ENCODE results near the gene MYL5. TPM values are rescaled to one million over a fixed set of nuclear protein-coding genes. Genes with fewer than 3 reads are reported as not detected.
A peak's percentile ranks its signal among the peaks of the same experiment; 100 is the strongest.
"Not testable (repeated sequence)": the region's sequence is repeated elsewhere in the genome, so short reads cannot be mapped to it uniquely, and the experiment has no call there.

MYL5 gene
- total RNA-seq, 2 donors from 2014 or later: 7.4 to 21.8 TPM

GRCh38 chr4:661881-662761 is 12.2 kb upstream of the MYL5 start:
- ATAC-seq: no peak
- no peak for DNase-seq (ENCODE audit: low spot score in 2 of 2)
- Mint-ChIP-seq H3K27ac (peak overlapping the region; percentile 36 to 87), H3K9me3 (peaks cover 5 to 13% of the 10 kb centered on the region in 2 donors), H3K36me3 (peaks cover 6 to 15% of the 10 kb centered on the region in 2 donors)

DNA sequence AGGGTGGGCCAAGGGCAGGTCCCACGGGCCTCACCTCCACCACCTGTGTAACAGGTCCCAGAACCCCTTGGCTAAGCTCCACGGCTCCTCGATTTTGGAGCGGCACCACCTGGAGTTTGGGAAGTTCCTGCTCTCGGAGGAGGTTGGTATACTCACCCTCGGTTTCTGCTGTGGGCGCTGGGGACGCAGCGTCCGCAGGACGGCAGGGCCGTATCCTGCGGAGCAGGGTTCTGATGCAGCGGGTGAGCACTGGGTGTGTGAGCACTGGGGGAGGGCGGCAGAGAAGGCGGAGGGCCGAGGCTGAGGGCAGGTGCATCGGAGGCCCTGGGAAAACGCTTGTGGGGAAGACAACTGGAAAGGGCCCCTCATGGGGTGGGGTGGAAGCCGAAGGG is 11.3 kb upstream of the MYL5 start:
- ATAC-seq: peak in 1 of 2 donors; percentile 7
- Mint-ChIP-seq H3K9me3 (peaks cover 5 to 13% of the 10 kb centered on the region in 2 donors), H3K36me3 (peaks cover 6 to 15% of the 10 kb centered on the region in 2 donors), H3K27ac (peak overlapping the region; percentile 87 to 93)
- no peak for DNase-seq (ENCODE audit: low spot score in 2 of 2)

DNA sequence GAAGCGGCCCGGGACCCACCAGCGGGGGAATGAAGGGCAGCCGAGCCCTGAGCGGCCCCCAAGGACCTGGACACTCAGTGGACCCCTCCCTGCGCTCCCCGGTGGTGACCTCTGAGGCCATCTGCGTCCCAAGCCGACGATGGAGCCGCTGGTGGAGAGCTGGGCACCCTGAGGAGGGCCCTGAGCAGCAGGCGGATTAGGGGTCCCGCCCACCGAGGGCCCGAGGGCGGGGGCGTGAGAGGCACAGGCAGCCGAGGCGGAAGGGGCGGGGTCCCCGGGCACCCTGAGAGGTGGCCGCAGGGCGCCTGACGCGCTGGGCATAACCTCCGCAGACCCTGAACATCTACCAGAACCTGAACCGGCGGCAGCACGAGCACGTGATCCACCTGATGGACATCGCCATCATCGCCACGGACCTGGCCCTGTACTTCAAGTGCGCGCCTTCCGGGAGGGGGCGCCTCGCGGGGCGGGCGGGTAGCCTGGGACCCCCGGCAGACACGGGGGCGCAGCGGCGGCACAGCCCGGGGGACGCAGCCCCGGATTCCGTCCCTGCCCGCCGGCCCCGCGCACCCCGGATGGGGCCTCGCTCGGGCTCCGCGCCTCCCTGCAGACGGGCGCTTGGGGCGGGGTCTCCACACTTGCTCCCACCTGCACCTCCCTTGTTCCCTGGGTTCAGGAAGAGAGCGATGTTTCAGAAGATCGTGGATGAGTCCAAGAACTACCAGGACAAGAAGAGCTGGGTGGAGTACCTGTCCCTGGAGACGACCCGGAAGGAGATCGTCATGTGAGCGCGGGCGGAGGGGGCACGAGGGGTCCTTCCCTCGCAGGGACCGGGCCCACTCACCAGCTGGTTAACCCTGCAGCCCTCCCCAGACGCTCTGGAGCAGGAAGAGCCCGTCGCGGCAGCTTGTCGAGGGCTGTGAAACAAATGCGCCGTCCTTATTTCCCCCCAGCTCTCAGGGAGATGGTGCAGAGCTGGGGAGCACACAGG is 10.6 kb upstream of the MYL5 start:
- H3K27ac Mint-ChIP-seq: peak overlapping the region; percentile 87 to 90
- ATAC-seq: peak; percentile 74 to 85

GRCh38 chr4:664713-665231 is 9.6 kb upstream of the MYL5 start:
- Mint-ChIP-seq H3K27ac (peak overlapping the region; percentile 87 to 90), H3K9me3 (peaks cover 5 to 12% of the 10 kb centered on the region in 2 donors), H3K36me3 (peaks cover 6 to 14% of the 10 kb centered on the region in 2 donors)
- ATAC-seq (no peak), DNase-seq (ENCODE audit: low spot score in 2 of 2) (peak in 1 of 2 donors; percentile 54)

More for the DNA sequence above, 10.6 kb upstream of the MYL5 start:
- Mint-ChIP-seq H3K36me3 (peaks cover 6 to 15% of the 10 kb centered on the region in 2 donors), H3K9me3 (peaks cover 5 to 13% of the 10 kb centered on the region in 2 donors)
- peak; percentile 65 to 82 for DNase-seq (ENCODE audit: low spot score in 2 of 2)

GRCh38 chr4:665381-665750 is 9.0 kb upstream of the MYL5 start:
- peaks cover 6 to 8% of the 10 kb centered on the region in 2 donors for H3K36me3 Mint-ChIP-seq
- H3K9me3 Mint-ChIP-seq: peaks cover 5 to 7% of the 10 kb centered on the region in 2 donors
- peak overlapping the region; percentile 44 to 87 for H3K27ac Mint-ChIP-seq
- DNase-seq (ENCODE audit: low spot score in 2 of 2) (peak in 1 of 2 donors; percentile 50), ATAC-seq (no peak)

DNA sequence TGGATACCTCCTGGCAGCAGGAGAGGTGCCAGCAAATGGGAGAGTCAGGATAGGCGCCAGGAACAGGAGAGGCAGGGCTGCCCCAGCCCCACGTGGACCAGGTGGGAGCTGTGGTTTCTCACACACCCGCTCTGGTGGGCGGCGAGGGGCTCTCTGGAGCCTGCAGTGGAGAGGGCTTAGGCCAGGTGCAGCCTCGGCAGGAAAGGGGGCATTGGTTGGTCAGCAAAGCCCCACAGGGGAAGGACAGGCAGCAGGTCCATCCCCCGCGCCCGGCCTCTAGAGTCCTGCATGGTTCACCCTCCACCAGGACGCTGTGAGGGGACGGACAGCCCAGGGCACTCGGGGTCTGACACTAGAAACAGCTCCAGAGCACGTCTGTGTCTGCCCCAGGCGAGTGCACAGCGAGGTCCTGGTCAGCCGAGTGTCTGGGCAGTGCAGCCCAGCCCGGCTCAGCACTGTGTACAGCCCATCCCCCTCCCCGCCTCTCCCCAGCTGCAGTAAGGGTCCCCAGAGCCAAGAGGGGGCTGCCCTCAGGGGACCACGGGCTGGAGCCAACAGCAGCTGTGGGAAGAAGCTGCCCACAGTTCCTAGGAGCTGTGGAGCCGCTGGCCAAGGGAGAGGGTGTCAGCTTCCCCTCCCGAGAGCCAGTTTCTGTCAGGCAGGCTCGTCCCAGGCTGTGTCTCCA is 8.4 kb upstream of the MYL5 start:
- peak overlapping the region; percentile 44 to 87 for H3K27ac Mint-ChIP-seq
- peaks cover 2 to 3% of the 10 kb centered on the region in 2 donors for H3K9me3 Mint-ChIP-seq
- DNase-seq (ENCODE audit: low spot score in 2 of 2) (no peak), ATAC-seq (no peak)
- H3K36me3 Mint-ChIP-seq: peaks cover 6 to 8% of the 10 kb centered on the region in 2 donors

GRCh38 chr4:666436-666810 is 7.9 kb upstream of the MYL5 start:
- ATAC-seq (no peak), DNase-seq (ENCODE audit: low spot score in 2 of 2) (no peak)
- Mint-ChIP-seq H3K27ac (no peak overlapping the region), H3K36me3 (peaks cover 6 to 11% of the 10 kb centered on the region in 2 donors), H3K9me3 (no peaks in the 10 kb centered on the region)

GRCh38 chr4:666822-667544 is 7.4 kb upstream of the MYL5 start:
- H3K9me3 Mint-ChIP-seq: no peaks in the 10 kb centered on the region
- ATAC-seq (no peak), DNase-seq (ENCODE audit: low spot score in 2 of 2) (no peak)
- peaks cover 4 to 13% of the 10 kb centered on the region in 2 donors for H3K36me3 Mint-ChIP-seq
- H3K27ac Mint-ChIP-seq: no peak overlapping the region

DNA sequence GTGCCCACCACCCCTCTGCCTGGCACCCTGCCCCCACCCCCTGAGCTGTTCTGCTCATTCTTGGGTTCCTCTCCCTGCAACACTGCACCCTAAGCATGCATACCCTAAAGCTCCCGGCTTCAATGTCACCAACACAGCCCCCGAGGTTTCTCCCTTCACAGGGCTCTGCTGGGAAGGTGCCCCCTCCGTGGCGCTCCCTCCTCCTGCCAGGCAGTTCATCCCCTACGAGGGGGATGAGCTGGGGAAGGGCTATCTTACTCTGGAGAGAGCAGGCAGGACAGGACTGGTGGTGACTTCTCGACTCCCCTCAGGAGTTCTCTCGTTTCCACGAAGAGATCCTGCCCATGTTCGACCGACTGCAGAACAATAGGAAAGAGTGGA is 6.8 kb upstream of the MYL5 start:
- no peak for DNase-seq (ENCODE audit: low spot score in 2 of 2)
- H3K9me3 Mint-ChIP-seq: no peaks in the 10 kb centered on the region
- peaks cover 5 to 13% of the 10 kb centered on the region in 2 donors for H3K36me3 Mint-ChIP-seq
- no peak overlapping the region for H3K27ac Mint-ChIP-seq
- no peak for ATAC-seq

GRCh38 chr4:668219-668618 is 6.1 kb upstream of the MYL5 start:
- not testable (repeated sequence) for H3K9me3 Mint-ChIP-seq; DNase-seq (ENCODE audit: low spot score in 2 of 2); ATAC-seq; H3K27ac Mint-ChIP-seq
- H3K36me3 Mint-ChIP-seq: peaks cover 12 to 17% of the 10 kb centered on the region in 2 donors

- H3K9me3 Mint-ChIP-seq; H3K27ac Mint-ChIP-seq; ATAC-seq; DNase-seq (ENCODE audit: low spot score in 2 of 2): not testable (repeated sequence)
- peaks cover 16 to 21% of the 10 kb centered on the region in 2 donors for H3K36me3 Mint-ChIP-seq
Measured at GRCh38 chr4:669806-670559, 4.4 kb upstream of the MYL5 start.

GRCh38 chr4:671769-672168 is 2.6 kb upstream of the MYL5 start:
- Mint-ChIP-seq H3K36me3 (peaks cover 16 to 21% of the 10 kb centered on the region in 2 donors), H3K27ac (no peak overlapping the region), H3K9me3 (no peaks in the 10 kb centered on the region)
- ATAC-seq (no peak), DNase-seq (ENCODE audit: low spot score in 2 of 2) (no peak)

GRCh38 chr4:673349-674091 is 822 bp upstream of the MYL5 start:
- Mint-ChIP-seq H3K9me3 (no peaks in the 10 kb centered on the region), H3K36me3 (peaks cover 16 to 21% of the 10 kb centered on the region in 2 donors), H3K27ac (peak overlapping the region; percentile 90 to 94)
- DNase-seq (ENCODE audit: low spot score in 2 of 2) (no peak), ATAC-seq (peak in 1 of 2 donors; percentile 13)
